ENCODE measurements around the gene GAL3ST3. TPM values are rescaled to one million over a fixed set of nuclear protein-coding genes. Genes with fewer than 3 reads are reported as not detected.

Gene GAL3ST3
- total and polyA plus RNA-seq, 2 donors (not counting 1 experiment from before 2014, with no cell fraction given), result not detected

GRCh38 chr11:66014804-66015453, 34.0 kb downstream of the GAL3ST3 start:
- DNase-seq (no peak), ATAC-seq (ENCODE audit: low read depth) (no peak)
- ChIA-PET CTCF (no interaction called here), POLR2A (interaction anchor here (0.7 kb wide), 1 partner anchor 302 kb away, joined by 3 read pairs; no protein-coding TSS in a partner anchor)
- Mint-ChIP-seq H3K27me3 (peaks cover 8% of the 10 kb centered on the region), H3K27ac (no peak overlapping the region), H3K4me3 (no peak overlapping the region), H3K9me3 (ENCODE audit: insufficient read depth) (no peaks in the 10 kb centered on the region), H3K4me1 (peaks cover 2% of the 10 kb centered on the region)
- intact Hi-C loops (cut with micrococcal nuclease), result no loop called here
- no peak for TF ChIP-seq EZH2 (IDR thresholded peaks at IDR 0.05; ENCODE audit: borderline replicate concordance, insufficient read depth, low read depth, low read length, poor library complexity, severe bottlenecking)
- TF ChIP-seq, protein P1, sequence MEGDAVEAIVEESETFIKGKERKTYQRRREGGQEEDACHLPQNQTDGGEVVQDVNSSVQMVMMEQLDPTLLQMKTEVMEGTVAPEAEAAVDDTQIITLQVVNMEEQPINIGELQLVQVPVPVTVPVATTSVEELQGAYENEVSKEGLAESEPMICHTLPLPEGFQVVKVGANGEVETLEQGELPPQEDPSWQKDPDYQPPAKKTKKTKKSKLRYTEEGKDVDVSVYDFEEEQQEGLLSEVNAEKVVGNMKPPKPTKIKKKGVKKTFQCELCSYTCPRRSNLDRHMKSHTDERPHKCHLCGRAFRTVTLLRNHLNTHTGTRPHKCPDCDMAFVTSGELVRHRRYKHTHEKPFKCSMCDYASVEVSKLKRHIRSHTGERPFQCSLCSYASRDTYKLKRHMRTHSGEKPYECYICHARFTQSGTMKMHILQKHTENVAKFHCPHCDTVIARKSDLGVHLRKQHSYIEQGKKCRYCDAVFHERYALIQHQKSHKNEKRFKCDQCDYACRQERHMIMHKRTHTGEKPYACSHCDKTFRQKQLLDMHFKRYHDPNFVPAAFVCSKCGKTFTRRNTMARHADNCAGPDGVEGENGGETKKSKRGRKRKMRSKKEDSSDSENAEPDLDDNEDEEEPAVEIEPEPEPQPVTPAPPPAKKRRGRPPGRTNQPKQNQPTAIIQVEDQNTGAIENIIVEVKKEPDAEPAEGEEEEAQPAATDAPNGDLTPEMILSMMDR (IDR thresholded peaks at IDR 0.05), result no peak
- Histone ChIP-seq H4K20me1 (ENCODE audit: control insufficient read depth, insufficient read depth, low read length, poor library complexity, severe bottlenecking) (no peaks in the 10 kb centered on the region), H3K27me3 (replicated peaks in 1 of 4; ENCODE audit: control extremely low read depth in 1 of 4, control insufficient read depth in 3 of 4, insufficient read depth in 4 of 4, low read length in 3 of 4) (peaks cover 0 to 29% (median 12%) of the 10 kb centered on the region in 4 experiments), H3K36me3 (replicated peaks in 1 of 2; ENCODE audit: control extremely low read depth in 1 of 2, control insufficient read depth in 1 of 2, extremely low read depth in 1 of 2, insufficient read depth in 2 of 2, low read length in 1 of 2) (no peaks in the 10 kb centered on the region), H3K4me3 (ENCODE audit: control extremely low read depth in 1 of 5, extremely low read depth in 1 of 5, insufficient read depth in 1 of 5, low read depth in 2 of 5, low read length in 4 of 5) (no peak overlapping the region), H3K9me3 (ENCODE audit: control extremely low read depth in 1 of 3, control insufficient read depth in 2 of 3, insufficient read depth in 1 of 3, low read length in 2 of 3) (peaks cover 0 to 12% (median 0%) of the 10 kb centered on the region in 3 donors), H3K4me1 (ENCODE audit: control insufficient read depth in 2 of 2, insufficient read depth in 2 of 2, low read length in 2 of 2) (peaks cover 11 to 13% of the 10 kb centered on the region in 2 donors), H3K79me2 (ENCODE audit: control insufficient read depth, insufficient read depth, low read length) (no peaks in the 10 kb centered on the region), H2AFZ (ENCODE audit: insufficient read depth, low read depth, low read length, poor library complexity, severe bottlenecking) (no peak overlapping the region), H3K9ac (ENCODE audit: low read length) (no peak overlapping the region), H3K4me2 (replicated peaks; ENCODE audit: low read depth, low read length, poor library complexity, severe bottlenecking) (no peak overlapping the region), H3K27ac (ENCODE audit: low read length in 2 of 2) (no peak overlapping the region)
- 95% methylated on average over 6 of the region's 6 CpGs for WGBS (ENCODE audit: insufficient coverage)

DNA sequence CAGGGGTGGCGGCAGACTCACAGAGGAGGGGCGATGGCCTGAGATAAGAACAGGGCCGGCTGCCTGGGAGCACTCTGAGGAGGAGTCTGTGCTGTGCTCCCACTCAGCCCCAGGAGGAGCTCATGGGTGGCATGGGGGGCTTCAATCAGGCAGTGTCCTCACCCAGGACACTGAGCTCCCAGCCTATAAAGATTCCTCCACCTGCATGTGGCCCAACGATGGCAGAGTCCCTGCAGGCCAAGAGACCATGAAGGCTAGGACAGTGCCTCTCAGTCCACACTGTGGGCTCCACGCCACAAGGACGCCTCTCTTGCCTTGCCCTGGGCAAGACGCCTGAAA, 35.2 kb downstream of the GAL3ST3 start:
- no peak overlapping the region for H3K4me3 Mint-ChIP-seq

More for the DNA sequence above, 35.2 kb downstream of the GAL3ST3 start:
- intact Hi-C loops (cut with micrococcal nuclease), result no loop called here
- H3K4me2 ChIP-seq (replicated peaks; ENCODE audit: low read depth, low read length, poor library complexity, severe bottlenecking), result no peak overlapping the region
- ATAC-seq (ENCODE audit: low read depth) (no peak), DNase-seq (no peak)
- POLR2A ChIA-PET, result no interaction called here
- no peak overlapping the region for H3K27ac ChIP-seq (ENCODE audit: low read length in 2 of 2)
- H3K27ac Mint-ChIP-seq, result no peak overlapping the region
- no peaks in the 10 kb centered on the region for H4K20me1 ChIP-seq (ENCODE audit: control insufficient read depth, insufficient read depth, low read length, poor library complexity, severe bottlenecking)
- H3K4me3 ChIP-seq (ENCODE audit: control extremely low read depth in 1 of 5, extremely low read depth in 1 of 5, insufficient read depth in 1 of 5, low read depth in 2 of 5, low read length in 4 of 5), result no peak overlapping the region
- H3K36me3 ChIP-seq (replicated peaks in 1 of 2; ENCODE audit: control extremely low read depth in 1 of 2, control insufficient read depth in 1 of 2, extremely low read depth in 1 of 2, insufficient read depth in 2 of 2, low read length in 1 of 2), result no peaks in the 10 kb centered on the region
- H2AFZ ChIP-seq (ENCODE audit: insufficient read depth, low read depth, low read length, poor library complexity, severe bottlenecking), result no peak overlapping the region
- 92% methylated on average over 7 of the region's 7 CpGs for WGBS (ENCODE audit: insufficient coverage)
- CTCF ChIA-PET, result no interaction called here
- no peaks in the 10 kb centered on the region for H3K9me3 Mint-ChIP-seq (ENCODE audit: insufficient read depth)
- H3K27me3 Mint-ChIP-seq, result peaks cover 8% of the 10 kb centered on the region
- peaks cover 0 to 12% (median 0%) of the 10 kb centered on the region in 3 donors for H3K9me3 ChIP-seq (ENCODE audit: control extremely low read depth in 1 of 3, control insufficient read depth in 2 of 3, insufficient read depth in 1 of 3, low read length in 2 of 3)
- H3K4me1 Mint-ChIP-seq, result peaks cover 2% of the 10 kb centered on the region
- H3K9ac ChIP-seq (ENCODE audit: low read length), result no peak overlapping the region
- no peak for TF ChIP-seq EZH2 (IDR thresholded peaks at IDR 0.05; ENCODE audit: borderline replicate concordance, insufficient read depth, low read depth, low read length, poor library complexity, severe bottlenecking)
- TF ChIP-seq, protein P1 (IDR thresholded peaks at IDR 0.05), result no peak
- H3K4me1 ChIP-seq (ENCODE audit: control insufficient read depth in 2 of 2, insufficient read depth in 2 of 2, low read length in 2 of 2), result peaks cover 11 to 13% of the 10 kb centered on the region in 2 donors
- H3K79me2 ChIP-seq (ENCODE audit: control insufficient read depth, insufficient read depth, low read length), result no peaks in the 10 kb centered on the region
- peaks cover 0 to 29% (median 12%) of the 10 kb centered on the region in 4 experiments for H3K27me3 ChIP-seq (replicated peaks in 1 of 4; ENCODE audit: control extremely low read depth in 1 of 4, control insufficient read depth in 3 of 4, insufficient read depth in 4 of 4, low read length in 3 of 4)
